ENCODE data around the gene BIRC3. TPM values are rescaled to one million over a fixed set of nuclear protein-coding genes. Genes with fewer than 3 reads are reported as not detected.
A peak's percentile ranks its signal among the peaks of the same experiment; 100 is the strongest.
"Not testable (repeated sequence)": the region's sequence is repeated elsewhere in the genome, so short reads cannot be mapped to it uniquely, and the experiment has no call there.

Gene BIRC3
- total RNA-seq, 2 donors from 2014 or later, result 62.3 to 75.6 TPM

DNA sequence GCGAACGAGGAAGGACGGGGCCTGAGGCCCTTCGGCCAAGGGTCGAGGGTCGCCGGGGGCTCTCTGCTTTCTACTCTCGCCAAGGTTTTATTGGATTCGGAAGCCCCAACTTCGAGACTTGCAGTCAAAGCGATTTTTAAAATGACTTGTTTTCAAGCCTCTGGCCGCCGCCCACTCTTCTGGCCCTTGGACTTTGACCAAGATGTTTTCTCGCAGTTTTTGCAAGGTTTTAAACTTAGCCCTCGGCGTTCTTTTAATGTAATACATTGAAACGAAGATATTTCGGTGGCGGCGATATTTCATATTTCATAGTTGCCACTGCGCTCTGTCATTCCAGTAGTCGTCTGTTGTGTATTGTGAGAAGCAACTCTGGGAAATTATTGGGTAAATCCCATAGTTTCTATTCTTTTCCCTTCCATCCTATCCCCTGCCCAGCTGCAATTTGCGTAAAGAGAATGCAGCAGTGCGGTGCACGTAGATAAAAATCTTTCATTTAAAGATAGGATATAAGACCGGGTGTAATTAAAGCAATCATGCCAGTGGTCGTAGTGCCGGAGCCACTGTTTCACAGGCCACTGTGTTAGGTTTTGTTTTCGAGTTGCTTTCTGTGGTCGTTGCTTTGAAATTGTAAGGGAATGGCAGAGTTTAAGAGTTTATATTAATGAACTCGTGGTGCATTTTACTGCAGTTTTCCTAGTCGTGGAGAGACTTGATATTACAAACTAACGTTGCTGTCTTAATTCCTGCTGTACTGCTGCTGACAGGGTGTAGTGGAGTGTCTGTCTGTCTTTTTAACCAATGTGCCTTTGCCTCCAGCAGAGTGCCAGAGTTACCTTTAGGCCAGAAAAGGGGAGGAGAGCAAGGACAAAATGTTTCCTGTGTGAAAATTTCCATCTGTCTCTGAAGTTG, 30.4 kb downstream of the BIRC3 start:
- Mint-ChIP-seq H3K27me3 (no peaks in the 10 kb centered on the region), H3K36me3 (peaks cover 18% of the 10 kb centered on the region), H3K27ac (peak overlapping the region; percentile 88 to 99), H3K9me3 (no peaks in the 10 kb centered on the region), H3K4me3 (peak overlapping the region; percentile 90), H3K4me1 (ENCODE audit: low read depth in 2 of 2) (peaks cover 28 to 32% of the 10 kb centered on the region in 2 donors)
- ATAC-seq, result peak in 1 of 2 donors; percentile 0
- no peak for DNase-seq (ENCODE audit: low spot score)

DNA sequence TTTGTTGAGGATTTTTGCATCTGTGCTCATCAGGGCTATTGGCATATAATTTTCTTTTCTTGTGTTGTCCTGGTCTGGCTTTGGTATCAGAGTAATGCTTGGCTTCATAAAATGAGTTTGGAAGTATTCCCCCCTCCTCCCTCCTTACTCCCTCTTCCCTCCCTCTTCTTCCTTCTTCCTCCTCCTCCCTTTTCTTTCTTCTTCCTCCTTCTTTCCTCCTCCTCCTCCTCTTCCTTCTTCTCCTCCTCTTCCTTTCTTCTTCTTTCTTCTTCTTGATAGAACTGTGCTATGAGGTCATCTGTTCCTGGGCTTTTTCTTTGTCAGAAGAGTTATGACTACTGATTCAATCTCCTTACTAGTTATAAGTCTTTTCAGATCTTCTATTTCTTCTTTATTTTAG, 39.8 kb downstream of the BIRC3 start:
- H3K36me3 Mint-ChIP-seq, result peaks cover 42% of the 10 kb centered on the region
- DNase-seq (ENCODE audit: low spot score), result no peak
- ATAC-seq, result no peak
- no peaks in the 10 kb centered on the region for H3K27me3 Mint-ChIP-seq
- H3K9me3 Mint-ChIP-seq, result no peaks in the 10 kb centered on the region
- H3K27ac Mint-ChIP-seq, result no peak overlapping the region
- H3K4me1 Mint-ChIP-seq (ENCODE audit: low read depth in 2 of 2), result peaks cover 37 to 52% of the 10 kb centered on the region in 2 donors
- H3K4me3 Mint-ChIP-seq, result no peak overlapping the region

DNA sequence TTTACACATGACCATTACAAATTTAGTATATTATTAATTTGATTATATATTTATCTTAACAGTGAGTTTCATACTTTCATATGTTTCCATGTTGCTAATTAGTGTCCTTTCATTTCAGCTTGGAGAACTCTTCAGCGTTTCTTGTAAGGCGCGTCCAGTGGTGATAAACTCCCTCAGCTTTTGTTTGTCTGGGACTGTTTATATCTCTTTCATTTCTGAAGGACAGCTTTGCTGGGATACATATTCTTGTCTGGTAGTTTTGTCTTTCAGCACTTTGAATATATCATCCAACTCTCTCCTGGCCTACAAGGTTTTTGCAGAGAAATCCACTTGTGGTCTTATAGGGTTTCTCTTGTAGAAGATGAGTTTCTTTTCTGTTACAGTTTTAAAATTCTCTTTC, 42.1 kb downstream of the BIRC3 start:
- peaks cover 54% of the 10 kb centered on the region for H3K36me3 Mint-ChIP-seq

DNA sequence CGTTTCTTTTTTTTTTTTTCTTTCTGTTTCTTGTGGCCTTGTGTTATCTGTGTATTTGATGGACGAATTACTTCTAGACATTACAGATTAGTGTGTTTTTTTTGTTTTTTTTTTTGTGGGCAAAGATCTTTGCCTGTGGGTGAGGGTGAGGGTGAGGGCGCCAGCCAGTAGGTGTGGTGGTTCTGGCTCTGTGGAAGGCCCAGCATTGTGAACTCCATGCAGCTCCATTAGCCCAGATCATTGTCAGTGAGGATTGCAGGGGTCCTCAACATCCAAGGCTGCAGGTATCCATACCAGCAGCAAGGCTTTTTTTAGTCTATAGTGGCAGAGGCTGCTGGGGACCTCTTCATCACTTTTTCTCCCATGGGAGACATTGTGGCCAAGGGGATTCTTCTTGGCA, 43.4 kb downstream of the BIRC3 start:
- Mint-ChIP-seq H3K9me3 (no peaks in the 10 kb centered on the region), H3K27me3 (no peaks in the 10 kb centered on the region), H3K27ac (peak overlapping the region in 1 of 2 donors; percentile 42), H3K4me1 (ENCODE audit: low read depth in 2 of 2) (peaks cover 27 to 41% of the 10 kb centered on the region in 2 donors), H3K36me3 (peaks cover 55% of the 10 kb centered on the region), H3K4me3 (no peak overlapping the region)
- no peak for ATAC-seq
- DNase-seq (ENCODE audit: low spot score), result no peak

More for the DNA sequence above, 42.1 kb downstream of the BIRC3 start:
- Mint-ChIP-seq H3K4me3 (no peak overlapping the region), H3K9me3 (no peaks in the 10 kb centered on the region), H3K4me1 (ENCODE audit: low read depth in 2 of 2) (peaks cover 34 to 52% of the 10 kb centered on the region in 2 donors), H3K27me3 (no peaks in the 10 kb centered on the region), H3K27ac (no peak overlapping the region)
- no peak for ATAC-seq
- DNase-seq (ENCODE audit: low spot score), result no peak

DNA sequence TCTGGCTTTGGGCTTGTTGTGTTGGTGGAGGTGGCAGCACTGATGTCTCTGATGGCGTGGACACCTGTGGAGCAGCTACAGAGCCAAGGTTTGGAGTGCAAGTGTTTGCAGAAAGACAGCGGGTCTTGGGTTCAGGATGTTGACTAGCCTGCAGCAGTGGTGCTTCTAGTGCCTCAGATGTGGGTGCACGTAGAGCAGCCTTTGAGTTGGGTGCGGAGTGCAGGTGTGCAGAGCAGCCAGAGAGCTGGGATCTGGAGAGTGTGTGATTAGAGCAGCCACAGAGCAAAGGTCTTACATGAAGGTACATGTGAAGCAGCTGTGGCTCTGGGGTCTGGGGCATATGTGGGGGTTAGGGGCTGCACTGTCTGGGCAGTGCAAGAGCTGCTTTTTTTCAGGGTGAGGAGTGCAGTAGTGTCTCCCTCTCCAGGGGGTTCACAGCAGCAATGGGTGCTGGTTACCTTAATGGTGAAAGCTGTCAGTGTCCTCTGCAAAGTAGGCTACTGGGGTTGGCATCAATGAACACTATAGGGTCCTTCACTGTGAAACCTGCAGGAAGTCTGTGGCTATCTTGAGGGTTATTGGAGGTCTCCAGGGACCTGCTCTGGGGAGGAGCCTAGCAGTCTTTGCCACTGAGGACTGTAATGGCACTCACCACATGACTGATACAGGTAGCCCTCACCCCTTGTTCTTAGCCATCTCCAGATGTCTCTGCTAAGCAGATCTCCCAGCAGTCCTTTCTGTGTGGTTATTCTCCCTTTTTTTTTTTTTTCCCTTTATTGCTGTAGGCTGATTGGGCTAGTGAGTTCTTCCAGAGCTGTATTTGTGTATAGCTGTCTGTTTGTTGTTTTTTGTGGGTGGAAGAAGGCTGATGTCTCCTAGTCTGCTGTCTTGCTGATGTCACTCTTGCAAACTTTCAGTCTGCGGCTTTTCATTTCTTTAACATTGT, 44.1 kb downstream of the BIRC3 start:
- peak overlapping the region in 1 of 2 donors; percentile 42 for H3K27ac Mint-ChIP-seq
- H3K27me3 Mint-ChIP-seq, result no peaks in the 10 kb centered on the region
- no peaks in the 10 kb centered on the region for H3K9me3 Mint-ChIP-seq
- DNase-seq (ENCODE audit: low spot score) (no peak), ATAC-seq (peak; percentile 52 to 55)
- peaks cover 27 to 41% of the 10 kb centered on the region in 2 donors for H3K4me1 Mint-ChIP-seq (ENCODE audit: low read depth in 2 of 2)
- H3K4me3 Mint-ChIP-seq, result no peak overlapping the region
- H3K36me3 Mint-ChIP-seq, result peaks cover 61% of the 10 kb centered on the region

DNA sequence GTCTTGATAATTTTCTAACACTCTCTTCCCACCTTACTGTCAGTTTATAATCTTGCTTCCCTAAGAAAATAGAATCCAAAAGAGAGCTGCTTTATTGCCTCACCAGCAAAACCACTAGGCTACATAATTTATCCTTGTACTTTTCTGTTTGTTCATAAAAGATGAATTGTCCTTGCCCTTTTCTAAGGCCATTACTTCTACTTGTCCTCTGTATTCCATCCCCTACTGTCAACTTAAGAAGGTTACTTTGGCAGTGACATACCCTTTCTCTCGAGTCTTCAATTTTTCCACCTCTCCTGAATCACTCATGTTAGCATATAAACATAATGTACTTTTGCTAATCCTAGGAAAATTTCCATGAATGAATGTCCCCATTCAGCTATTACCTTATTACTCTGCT, 47.7 kb downstream of the BIRC3 start:
- Mint-ChIP-seq H3K36me3 (peaks cover 65% of the 10 kb centered on the region), H3K4me1 (ENCODE audit: low read depth in 2 of 2) (peaks cover 26 to 38% of the 10 kb centered on the region in 2 donors)

DNA sequence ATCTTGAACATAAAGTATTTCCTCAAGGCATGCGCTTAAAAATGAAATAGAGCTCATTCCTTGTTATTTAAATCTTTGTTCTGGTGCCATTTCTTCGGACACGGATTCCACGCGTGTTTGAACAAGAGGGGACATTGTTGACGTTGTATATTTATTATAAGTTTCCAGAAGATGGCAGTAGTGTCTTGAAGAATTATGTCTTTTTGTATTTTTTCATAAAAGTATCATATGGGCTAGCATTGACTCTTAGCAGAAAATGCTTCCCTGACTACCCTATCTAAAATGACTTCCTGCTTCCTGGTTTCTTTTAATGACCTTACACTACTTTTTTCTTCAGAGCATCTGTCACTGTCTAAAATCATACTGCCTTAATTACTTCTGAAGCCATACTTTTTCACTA, 50.1 kb downstream of the BIRC3 start:
- Mint-ChIP-seq H3K27me3 (no peaks in the 10 kb centered on the region), H3K36me3 (peaks cover 59% of the 10 kb centered on the region), H3K4me1 (ENCODE audit: low read depth in 2 of 2) (peaks cover 15 to 24% of the 10 kb centered on the region in 2 donors), H3K4me3 (no peak overlapping the region), H3K9me3 (no peaks in the 10 kb centered on the region), H3K27ac (peak overlapping the region in 1 of 2 donors; percentile 8)
- ATAC-seq (no peak), DNase-seq (ENCODE audit: low spot score) (no peak)

More for the DNA sequence above, 47.7 kb downstream of the BIRC3 start:
- Mint-ChIP-seq H3K27ac (no peak overlapping the region), H3K27me3 (no peaks in the 10 kb centered on the region), H3K9me3 (no peaks in the 10 kb centered on the region), H3K4me3 (no peak overlapping the region)
- no peak for DNase-seq (ENCODE audit: low spot score)
- no peak for ATAC-seq

DNA sequence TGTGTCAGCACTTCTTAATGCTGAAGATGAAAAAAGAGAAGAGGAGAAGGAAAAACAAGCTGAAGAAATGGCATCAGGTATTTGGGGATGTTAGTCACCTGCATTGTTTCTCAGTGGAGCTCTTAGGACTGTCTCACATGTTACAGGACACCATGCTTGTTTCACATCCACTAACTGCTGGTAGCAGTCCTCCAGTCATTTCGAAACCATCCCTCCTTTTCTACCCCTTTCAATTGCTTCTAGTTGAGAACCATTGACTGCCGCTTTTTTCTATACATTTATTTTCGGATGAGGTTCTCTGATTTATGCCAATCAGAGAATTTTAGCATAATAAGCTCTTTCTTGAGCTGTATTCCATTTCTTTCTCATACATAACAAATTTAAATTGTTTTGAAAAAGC, 51.2 kb downstream of the BIRC3 start:
- Mint-ChIP-seq H3K27ac (peak overlapping the region in 1 of 2 donors; percentile 3), H3K36me3 (peaks cover 56% of the 10 kb centered on the region), H3K4me1 (ENCODE audit: low read depth in 2 of 2) (peaks cover 15 to 24% of the 10 kb centered on the region in 2 donors), H3K4me3 (no peak overlapping the region), H3K27me3 (no peaks in the 10 kb centered on the region), H3K9me3 (no peaks in the 10 kb centered on the region)
- ATAC-seq, result peak in 1 of 2 donors; percentile 65
- no peak for DNase-seq (ENCODE audit: low spot score)

DNA sequence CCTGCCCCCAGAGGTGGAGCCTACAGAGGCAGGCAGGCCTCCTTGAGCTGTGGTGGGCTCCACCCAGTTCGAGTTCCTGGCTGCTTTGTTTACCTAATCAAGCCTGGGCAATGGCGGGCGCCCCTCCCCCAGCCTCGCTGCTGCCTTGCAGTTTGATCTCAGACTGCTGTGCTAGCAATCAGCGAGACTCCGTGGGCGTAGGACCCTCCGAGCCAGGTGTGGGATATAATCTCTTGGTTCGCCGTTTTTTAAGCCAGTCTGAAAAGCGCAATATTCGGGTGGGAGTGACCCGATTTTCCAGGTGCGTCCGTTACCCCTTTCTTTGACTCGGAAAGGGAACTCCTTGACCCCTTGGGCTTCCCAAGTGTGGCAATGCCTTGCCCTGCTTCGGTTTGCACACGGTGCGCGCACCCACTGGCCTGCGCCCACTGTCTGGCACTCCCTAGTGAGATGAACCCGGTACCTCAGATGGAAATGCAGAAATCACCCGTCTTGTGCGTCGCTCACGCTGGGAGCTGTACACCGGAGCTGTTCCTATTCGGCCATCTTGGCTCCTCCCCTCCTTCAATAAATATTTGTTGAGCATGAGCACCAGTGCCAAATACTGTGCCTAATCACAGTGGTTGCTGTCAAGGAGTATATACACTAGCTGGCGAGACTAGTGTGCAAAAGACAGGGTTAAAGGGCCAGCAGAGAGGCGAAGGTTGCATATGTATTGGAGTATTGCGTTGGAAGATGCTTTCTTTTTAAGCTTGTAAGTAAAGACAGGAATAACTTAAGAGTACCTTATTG, 57.5 kb downstream of the BIRC3 start:
- H3K9me3 Mint-ChIP-seq; DNase-seq (ENCODE audit: low spot score); H3K4me3 Mint-ChIP-seq; H3K27ac Mint-ChIP-seq; ATAC-seq; H3K27me3 Mint-ChIP-seq: not testable (repeated sequence)
- Mint-ChIP-seq H3K36me3 (peaks cover 21% of the 10 kb centered on the region), H3K4me1 (ENCODE audit: low read depth in 2 of 2) (peaks cover 11 to 17% of the 10 kb centered on the region in 2 donors)

DNA sequence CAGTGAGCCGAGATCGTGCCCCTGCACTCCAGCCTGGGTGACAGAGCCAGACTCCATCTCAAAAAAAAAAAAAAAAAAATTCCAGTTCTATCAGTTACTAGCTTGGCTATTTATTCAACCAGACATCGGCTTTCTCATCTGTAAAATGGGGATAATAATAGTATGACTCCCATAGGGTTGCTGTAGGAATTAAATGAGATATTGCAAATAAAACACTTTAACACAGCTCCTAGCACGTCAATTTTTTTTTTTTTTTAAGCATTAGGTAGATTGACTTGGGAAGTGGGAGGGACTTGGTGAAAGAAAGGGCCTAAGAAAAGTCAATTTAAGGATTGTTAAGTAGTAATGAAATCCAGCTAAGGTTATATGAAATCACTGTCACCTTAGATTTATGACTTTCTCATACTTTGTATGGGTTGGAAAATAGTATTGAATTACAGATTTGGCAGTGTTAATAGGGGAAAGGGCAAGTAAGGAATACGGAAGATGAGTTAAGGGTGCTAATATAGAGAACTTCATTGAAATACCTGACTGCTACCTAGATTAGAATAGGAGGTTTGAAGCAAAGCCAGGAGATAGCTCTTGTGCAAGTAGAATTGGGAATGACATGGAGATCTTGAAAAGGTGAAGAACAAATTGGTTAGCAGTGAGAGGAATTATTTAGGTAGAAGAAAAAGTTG, 58.6 kb downstream of the BIRC3 start:
- Mint-ChIP-seq H3K4me1 (ENCODE audit: low read depth in 2 of 2) (peaks cover 11 to 18% of the 10 kb centered on the region in 2 donors), H3K27me3 (no peaks in the 10 kb centered on the region), H3K9me3 (no peaks in the 10 kb centered on the region), H3K27ac (no peak overlapping the region), H3K36me3 (peaks cover 24% of the 10 kb centered on the region), H3K4me3 (no peak overlapping the region)
- no peak for DNase-seq (ENCODE audit: low spot score)
- no peak for ATAC-seq

DNA sequence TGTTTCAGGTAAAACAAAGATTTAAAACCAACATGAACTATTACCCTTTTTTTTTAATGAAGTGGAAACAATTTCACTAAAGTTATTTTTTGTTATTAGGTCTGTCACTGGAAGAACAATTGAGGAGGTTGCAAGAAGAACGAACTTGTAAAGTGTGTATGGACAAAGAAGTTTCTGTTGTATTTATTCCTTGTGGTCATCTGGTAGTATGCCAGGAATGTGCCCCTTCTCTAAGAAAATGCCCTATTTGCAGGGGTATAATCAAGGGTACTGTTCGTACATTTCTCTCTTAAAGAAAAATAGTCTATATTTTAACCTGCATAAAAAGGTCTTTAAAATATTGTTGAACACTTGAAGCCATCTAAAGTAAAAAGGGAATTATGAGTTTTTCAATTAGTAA, 60.6 kb downstream of the BIRC3 start:
- Mint-ChIP-seq H3K27ac (no peak overlapping the region), H3K4me3 (no peak overlapping the region), H3K27me3 (no peaks in the 10 kb centered on the region), H3K4me1 (ENCODE audit: low read depth in 2 of 2) (peaks cover 5 to 14% of the 10 kb centered on the region in 2 donors), H3K9me3 (no peaks in the 10 kb centered on the region), H3K36me3 (peaks cover 21% of the 10 kb centered on the region)
- no peak for DNase-seq (ENCODE audit: low spot score)
- ATAC-seq, result no peak

DNA sequence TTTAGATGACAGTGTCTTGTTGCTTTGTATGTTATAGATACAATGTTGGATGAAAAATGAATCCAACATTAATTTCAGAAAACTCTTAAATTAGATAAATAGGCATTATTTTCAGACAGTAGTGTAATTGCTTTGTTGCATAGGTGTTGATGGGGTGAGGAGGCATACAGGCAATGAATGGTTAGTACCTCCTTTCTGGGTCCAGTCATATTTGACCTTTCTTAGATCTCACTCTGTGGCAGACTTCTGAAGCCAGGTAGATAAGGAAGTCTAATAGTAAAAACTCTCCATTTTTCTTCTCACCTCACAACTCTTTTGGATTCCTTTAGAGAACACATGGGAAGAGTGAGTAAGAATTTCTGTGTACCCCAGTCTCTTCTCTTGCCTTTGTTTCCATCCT, 61.5 kb downstream of the BIRC3 start:
- Mint-ChIP-seq H3K4me3 (no peak overlapping the region), H3K36me3 (peaks cover 21% of the 10 kb centered on the region), H3K9me3 (no peaks in the 10 kb centered on the region), H3K4me1 (ENCODE audit: low read depth in 2 of 2) (peaks cover 5 to 14% of the 10 kb centered on the region in 2 donors), H3K27ac (no peak overlapping the region), H3K27me3 (no peaks in the 10 kb centered on the region)
- ATAC-seq (no peak), DNase-seq (ENCODE audit: low spot score) (no peak)

DNA sequence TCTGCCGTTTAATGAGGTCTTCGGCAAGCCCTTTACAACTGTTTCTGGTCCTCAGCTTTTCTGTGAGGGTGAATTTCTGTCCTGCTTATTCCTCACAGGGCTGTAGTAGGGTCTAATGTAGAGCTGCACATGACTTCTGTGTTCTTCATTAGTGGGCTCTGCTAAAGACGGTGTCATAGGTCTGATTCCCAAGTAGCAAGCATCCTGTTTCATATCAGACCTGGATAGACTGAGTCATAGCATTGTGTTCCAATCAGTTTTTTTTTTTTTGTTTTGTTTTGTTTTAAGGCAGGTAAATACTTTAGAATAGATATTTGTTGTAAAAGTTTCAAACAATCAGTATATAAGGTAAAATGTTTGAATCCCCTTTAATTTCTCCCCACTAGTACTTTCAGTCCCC, 65.1 kb downstream of the BIRC3 start:
- no peaks in the 10 kb centered on the region for H3K9me3 Mint-ChIP-seq
- ATAC-seq (no peak), DNase-seq (ENCODE audit: low spot score) (no peak)
- H3K4me3 Mint-ChIP-seq, result no peak overlapping the region
- H3K4me1 Mint-ChIP-seq (ENCODE audit: low read depth in 2 of 2), result peaks cover 0 to 3% of the 10 kb centered on the region in 2 donors
- H3K27ac Mint-ChIP-seq, result no peak overlapping the region
- H3K27me3 Mint-ChIP-seq, result no peaks in the 10 kb centered on the region
- peaks cover 15% of the 10 kb centered on the region for H3K36me3 Mint-ChIP-seq
